ENCODE measurements around the gene EPC2. TPM values are rescaled to one million over a fixed set of nuclear protein-coding genes. Genes with fewer than 3 reads are reported as not detected.
"Not testable (repeated sequence)": the region's sequence is repeated elsewhere in the genome, so short reads cannot be mapped to it uniquely, and the experiment has no call there.

Gene EPC2
- total RNA-seq, 2 experiments from 2014 or later: 26.5 to 28.0 TPM

DNA sequence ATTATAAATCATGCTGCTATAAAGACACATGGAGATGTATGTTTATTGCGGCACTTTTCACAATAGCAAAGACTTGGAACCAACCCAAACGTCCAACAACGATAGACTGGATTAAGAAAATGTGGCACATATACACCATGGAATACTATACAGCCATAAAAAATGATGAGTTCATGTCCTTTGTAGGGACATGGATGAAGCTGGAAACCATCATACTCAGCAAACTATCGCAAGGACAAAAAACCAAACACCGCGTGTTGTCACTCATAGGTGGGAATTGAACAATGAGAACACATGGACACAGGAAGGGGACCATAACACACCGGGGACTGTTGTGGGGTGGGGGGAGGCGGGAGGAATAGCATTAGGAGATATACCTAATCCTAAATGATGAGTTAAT is 17.8 kb downstream of the EPC2 start:
- peaks cover 45% of the 10 kb centered on the region for H3K4me1 Mint-ChIP-seq
- CTCF ChIA-PET, H3K27me3 Mint-ChIP-seq, DNase-seq, H3K9me3 Mint-ChIP-seq, H3K4me3 Mint-ChIP-seq, H3K27ac Mint-ChIP-seq: not testable (repeated sequence)
- peaks cover 11% of the 10 kb centered on the region for H3K36me3 Mint-ChIP-seq (ENCODE audit: low read depth)
- POLR2A ChIA-PET: interaction anchor here (1.0 kb wide), 1 partner anchor 11 kb away, joined by 3 read pairs; no protein-coding TSS in a partner anchor

DNA sequence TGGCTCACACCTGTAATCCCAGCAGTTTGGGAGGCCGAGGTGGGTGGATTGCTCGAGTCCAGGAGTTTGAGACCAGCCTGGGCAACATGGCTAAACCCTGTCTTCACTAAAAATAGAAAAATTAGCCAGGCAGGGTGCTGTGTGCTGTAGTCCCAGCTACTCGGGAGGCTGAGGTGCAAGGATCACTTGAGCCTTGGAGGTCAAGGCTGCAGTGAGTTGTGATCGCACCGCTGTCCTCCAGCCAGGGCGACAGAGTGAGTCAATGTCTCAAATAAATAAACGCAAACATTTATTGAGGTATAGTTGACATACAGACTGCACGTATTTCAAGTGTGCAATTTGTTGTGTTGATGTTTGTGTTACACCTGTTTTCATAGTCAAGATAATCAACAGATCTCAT is 19.7 kb downstream of the EPC2 start:
- Mint-ChIP-seq H3K27me3 (no peaks in the 10 kb centered on the region), H3K9me3 (peaks cover 5% of the 10 kb centered on the region), H3K27ac (no peak overlapping the region), H3K36me3 (ENCODE audit: low read depth) (peaks cover 15% of the 10 kb centered on the region), H3K4me1 (peaks cover 41% of the 10 kb centered on the region), H3K4me3 (no peak overlapping the region)
- DNase-seq: no peak
- ChIA-PET POLR2A (interaction anchor here (0.5 kb wide), 1 partner anchor 11 kb away, joined by 3 read pairs; no protein-coding TSS in a partner anchor), CTCF (no interaction called here)

DNA sequence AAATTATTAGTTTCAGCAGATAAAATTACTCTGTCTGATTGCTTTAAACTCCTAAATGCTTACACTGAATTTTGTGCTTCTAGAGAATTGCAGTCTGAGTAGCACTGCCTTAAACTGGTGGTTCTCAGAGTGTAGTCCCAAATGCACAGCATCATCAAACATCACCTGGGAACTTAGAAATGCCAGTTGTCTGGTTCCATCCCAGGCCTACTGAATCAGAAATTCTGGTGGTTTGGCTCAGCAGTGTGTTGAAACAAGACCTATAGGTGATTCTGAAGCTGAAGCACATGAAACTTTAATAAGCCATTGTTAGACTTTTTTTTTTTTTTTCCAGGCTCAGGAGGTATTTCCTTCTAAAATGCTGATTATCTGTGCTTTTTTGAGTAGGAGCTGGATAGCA is 22.0 kb downstream of the EPC2 start:
- H3K4me1 Mint-ChIP-seq: peaks cover 24% of the 10 kb centered on the region
- H3K4me3 Mint-ChIP-seq: no peak overlapping the region
- peaks cover 13% of the 10 kb centered on the region for H3K36me3 Mint-ChIP-seq (ENCODE audit: low read depth)
- no peak overlapping the region for H3K27ac Mint-ChIP-seq
- no peak for DNase-seq
- H3K27me3 Mint-ChIP-seq: no peaks in the 10 kb centered on the region
- ChIA-PET CTCF (interaction anchor here (1.0 kb wide), 1 partner anchor 198 kb away, joined by 3 read pairs; no protein-coding TSS in a partner anchor), POLR2A (interaction anchor here (1.0 kb wide), 1 partner anchor 20 kb away, joined by 3 read pairs; no protein-coding TSS in a partner anchor)
- H3K9me3 Mint-ChIP-seq: peaks cover 3% of the 10 kb centered on the region

DNA sequence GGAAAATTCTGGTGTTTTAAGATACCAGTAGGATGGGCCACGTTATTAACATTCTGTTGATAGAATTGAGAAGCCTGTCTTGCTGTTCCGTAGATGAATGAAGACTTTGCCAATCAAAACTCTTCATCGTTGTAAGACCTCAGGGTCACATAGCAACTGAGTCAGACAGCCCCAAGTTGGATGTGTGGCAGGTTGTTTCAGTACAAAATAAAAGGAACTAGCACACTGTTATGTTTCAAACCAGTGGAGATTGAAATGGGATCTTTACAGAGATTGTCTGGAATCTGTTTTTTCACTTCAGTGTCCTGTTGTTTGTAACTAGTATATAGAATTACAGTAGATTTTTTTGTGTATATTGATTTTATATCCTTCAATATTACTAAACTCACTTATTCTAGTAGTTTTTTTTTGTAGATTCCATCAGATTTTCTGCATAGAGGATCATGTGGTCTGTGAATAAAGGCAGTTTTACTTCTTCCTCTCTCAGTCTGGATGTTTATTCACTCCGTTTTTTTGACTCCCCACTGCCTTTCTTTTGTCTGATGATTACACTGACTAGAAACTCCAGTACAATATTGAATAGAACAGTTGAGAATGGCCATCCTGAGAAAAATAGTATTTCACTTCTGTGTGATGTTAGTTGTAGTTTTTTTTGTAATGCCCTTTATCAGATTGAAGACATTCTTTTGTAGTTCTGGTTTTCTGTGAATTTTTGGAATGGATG is 22.7 kb downstream of the EPC2 start:
- Mint-ChIP-seq H3K27ac (no peak overlapping the region), H3K4me1 (peaks cover 20% of the 10 kb centered on the region), H3K4me3 (no peak overlapping the region), H3K36me3 (ENCODE audit: low read depth) (peaks cover 8% of the 10 kb centered on the region), H3K27me3 (no peaks in the 10 kb centered on the region), H3K9me3 (peaks cover 5% of the 10 kb centered on the region)
- DNase-seq: no peak
- ChIA-PET CTCF (interaction anchor here (1.0 to 1.3 kb wide), 2 partner anchors 22 to 199 kb away, joined by 3 read pairs; no protein-coding TSS in a partner anchor), POLR2A (no interaction called here)

DNA sequence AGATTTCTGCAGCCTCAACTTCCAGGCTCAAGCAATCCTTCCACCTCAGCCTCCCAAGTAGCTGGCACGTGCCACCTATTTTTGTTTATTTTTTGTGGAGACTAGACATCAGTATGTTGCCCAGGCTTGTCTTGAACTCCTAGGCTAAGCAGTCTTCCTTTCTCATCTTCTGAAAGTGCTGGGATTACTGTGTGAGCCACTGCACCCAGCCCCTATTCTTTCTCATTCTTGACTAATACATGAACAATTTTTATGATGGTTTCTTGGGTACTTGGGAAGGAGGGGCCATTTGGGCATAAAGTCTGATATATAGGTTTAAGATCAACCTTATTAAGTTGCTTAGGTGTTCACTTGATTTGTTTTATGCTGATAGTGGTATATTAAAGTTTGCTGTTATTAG is 26.2 kb downstream of the EPC2 start:
- Mint-ChIP-seq H3K9me3 (peaks cover 5% of the 10 kb centered on the region), H3K4me3 (no peak overlapping the region), H3K27me3 (no peaks in the 10 kb centered on the region), H3K27ac (no peak overlapping the region), H3K4me1 (peaks cover 26% of the 10 kb centered on the region), H3K36me3 (ENCODE audit: low read depth) (peaks cover 6% of the 10 kb centered on the region)
- no peak for DNase-seq
- CTCF ChIA-PET: no interaction called here
- POLR2A ChIA-PET: no interaction called here

DNA sequence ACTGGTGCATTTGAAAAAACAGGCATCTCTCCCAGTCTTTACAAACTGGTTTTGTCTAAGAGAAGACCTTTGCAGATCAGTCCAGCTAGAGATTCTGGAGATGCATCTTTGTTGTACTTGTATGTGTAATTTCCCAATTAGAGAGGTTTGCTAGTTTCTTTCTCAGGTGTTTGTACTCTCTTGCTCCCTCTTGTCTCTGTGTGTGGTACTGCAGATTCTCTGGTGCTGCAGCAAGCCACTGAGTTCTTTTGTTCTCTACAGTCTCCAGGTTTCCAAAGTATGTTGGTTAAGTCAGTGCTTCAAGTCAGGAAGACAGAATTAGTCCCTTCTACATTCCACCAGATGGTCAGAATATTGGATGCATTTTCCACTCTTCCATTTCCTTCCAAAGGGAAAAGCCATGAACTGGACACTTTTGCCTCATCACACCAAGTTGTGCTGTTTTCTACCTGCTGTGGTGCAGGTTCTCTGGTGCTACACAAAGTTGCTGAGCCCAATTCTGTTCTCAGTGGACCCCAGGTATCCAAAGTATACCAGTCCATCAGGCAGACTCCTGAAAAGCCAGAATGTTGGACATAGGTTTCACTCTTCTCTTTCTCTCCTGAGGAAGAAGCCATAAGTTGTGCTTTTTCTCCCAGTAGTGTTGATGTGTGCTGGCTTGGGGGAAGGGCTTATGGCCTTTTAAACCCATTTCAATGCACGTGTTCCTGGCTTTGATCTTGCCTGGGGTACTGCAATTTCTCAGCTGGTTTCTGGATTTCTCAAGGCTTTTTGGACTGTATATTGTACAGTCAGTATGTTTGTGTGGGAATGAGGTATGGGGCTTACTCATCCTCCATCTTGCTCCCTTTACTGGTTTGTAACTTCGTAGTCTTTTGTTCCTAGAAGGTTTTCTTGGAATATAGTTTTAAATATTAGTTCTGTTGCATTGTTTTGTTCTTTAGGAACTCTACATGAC is 29.8 kb downstream of the EPC2 start:
- peaks cover 5% of the 10 kb centered on the region for H3K9me3 Mint-ChIP-seq
- no peak overlapping the region for H3K27ac Mint-ChIP-seq
- ChIA-PET CTCF (interaction anchor here (0.7 to 1.8 kb wide), 3 partner anchors 14 to 253 kb away, joined by 3 to 4 read pairs (median 3); no protein-coding TSS in a partner anchor), POLR2A (no interaction called here)
- peaks cover 9% of the 10 kb centered on the region for H3K4me1 Mint-ChIP-seq
- no peaks in the 10 kb centered on the region for H3K27me3 Mint-ChIP-seq
- DNase-seq: peak; percentile 32
- peaks cover 4% of the 10 kb centered on the region for H3K36me3 Mint-ChIP-seq (ENCODE audit: low read depth)
- no peak overlapping the region for H3K4me3 Mint-ChIP-seq

DNA sequence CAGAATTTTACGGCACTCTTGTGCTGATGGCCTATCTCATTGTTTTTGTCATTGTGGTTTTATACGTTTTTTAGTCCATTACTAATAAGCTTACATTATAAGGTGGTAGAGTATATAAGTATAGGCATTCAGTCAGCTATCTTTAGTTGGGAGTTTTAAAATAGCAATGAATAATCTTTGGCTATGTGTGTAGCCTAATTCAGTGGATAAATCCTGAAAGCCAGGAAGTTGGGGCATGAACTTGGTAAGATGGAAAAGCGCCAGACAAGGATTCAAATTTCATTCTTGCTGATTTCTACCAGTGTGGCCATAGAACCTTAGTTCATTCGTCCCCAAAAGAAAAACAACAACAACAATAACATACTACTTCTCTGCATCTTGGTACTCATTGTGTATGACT is 31.2 kb downstream of the EPC2 start:
- DNase-seq: no peak
- Mint-ChIP-seq H3K9me3 (peaks cover 5% of the 10 kb centered on the region), H3K4me3 (no peak overlapping the region), H3K27ac (no peak overlapping the region), H3K4me1 (peaks cover 11% of the 10 kb centered on the region), H3K36me3 (ENCODE audit: low read depth) (peaks cover 4% of the 10 kb centered on the region), H3K27me3 (no peaks in the 10 kb centered on the region)
- POLR2A ChIA-PET: no interaction called here
- CTCF ChIA-PET: interaction anchor here (1.8 kb wide), 1 partner anchor 251 kb away, joined by 4 read pairs; no protein-coding TSS in a partner anchor

DNA sequence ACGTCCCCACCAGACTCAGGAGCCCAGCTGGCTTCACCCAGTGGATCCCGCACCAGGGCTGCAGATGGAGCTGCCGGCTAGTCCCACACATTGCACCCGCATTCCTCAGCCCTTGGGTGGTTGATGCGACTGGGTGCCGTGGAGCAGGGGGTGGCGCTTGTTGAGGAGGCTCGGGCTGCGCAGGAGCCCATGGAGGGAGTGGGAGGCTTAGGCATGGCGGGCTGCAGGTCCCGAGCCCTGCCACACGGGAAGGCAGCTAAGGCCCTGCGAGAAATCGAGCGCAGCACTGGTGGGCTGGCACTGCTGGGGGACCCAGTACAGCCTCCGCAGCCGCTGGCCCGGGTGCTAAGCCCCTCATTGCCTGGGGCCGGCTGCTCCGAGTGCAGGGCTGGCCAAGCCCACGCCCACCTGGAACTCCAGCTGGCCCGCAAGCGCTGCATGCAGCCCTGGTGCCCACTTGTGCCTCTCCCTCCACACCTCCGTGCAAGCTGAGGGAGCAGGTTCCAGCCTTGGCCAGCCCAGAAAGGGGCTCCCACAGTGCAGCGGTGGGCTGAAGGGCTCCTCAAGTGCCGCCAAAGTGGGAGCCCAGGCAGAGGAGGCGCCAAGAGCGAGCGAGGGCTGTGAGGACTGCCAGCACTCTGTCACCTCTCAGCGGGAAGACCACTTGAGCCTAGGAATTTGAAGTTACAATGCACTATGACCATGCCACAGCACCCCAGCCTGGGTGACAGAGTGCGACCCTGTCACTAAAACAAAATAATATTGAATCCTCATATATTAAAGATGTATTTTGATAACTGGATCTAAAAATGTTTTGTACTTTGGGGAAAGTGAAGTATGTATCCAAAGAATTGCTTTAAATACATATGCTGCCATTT is 34.0 kb downstream of the EPC2 start:
- CTCF ChIA-PET; POLR2A ChIA-PET; H3K9me3 Mint-ChIP-seq; DNase-seq; H3K27ac Mint-ChIP-seq; H3K27me3 Mint-ChIP-seq; H3K4me3 Mint-ChIP-seq; H3K4me1 Mint-ChIP-seq; H3K36me3 Mint-ChIP-seq (ENCODE audit: low read depth): not testable (repeated sequence)

DNA sequence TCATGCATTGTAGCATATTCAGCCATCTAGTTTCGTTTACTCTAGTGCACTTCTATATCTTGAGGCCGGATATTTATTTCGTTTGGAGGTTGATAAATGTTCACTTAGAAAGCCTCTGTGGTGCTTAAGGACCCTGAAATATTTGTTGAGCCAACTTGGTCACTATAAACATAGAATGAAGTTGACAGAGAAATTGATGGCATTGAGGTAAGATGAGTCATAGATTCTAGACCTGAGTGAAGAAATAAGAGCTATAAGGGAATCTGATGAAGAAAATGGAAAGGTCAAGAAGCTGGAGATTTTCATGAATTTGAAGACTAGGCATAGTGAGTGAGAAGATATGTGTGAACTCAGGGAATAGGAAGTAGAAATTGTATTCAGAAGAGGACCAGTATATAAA is 35.9 kb downstream of the EPC2 start:
- H3K4me1 Mint-ChIP-seq: peaks cover 4% of the 10 kb centered on the region
- H3K27me3 Mint-ChIP-seq: no peaks in the 10 kb centered on the region
- DNase-seq: no peak
- peaks cover 6% of the 10 kb centered on the region for H3K9me3 Mint-ChIP-seq
- no peak overlapping the region for H3K4me3 Mint-ChIP-seq
- CTCF ChIA-PET: no interaction called here
- peaks cover 13% of the 10 kb centered on the region for H3K36me3 Mint-ChIP-seq (ENCODE audit: low read depth)
- POLR2A ChIA-PET: interaction anchor here (0.7 kb wide), 1 partner anchor 797 kb away, joined by 4 read pairs; no protein-coding TSS in a partner anchor
- no peak overlapping the region for H3K27ac Mint-ChIP-seq

DNA sequence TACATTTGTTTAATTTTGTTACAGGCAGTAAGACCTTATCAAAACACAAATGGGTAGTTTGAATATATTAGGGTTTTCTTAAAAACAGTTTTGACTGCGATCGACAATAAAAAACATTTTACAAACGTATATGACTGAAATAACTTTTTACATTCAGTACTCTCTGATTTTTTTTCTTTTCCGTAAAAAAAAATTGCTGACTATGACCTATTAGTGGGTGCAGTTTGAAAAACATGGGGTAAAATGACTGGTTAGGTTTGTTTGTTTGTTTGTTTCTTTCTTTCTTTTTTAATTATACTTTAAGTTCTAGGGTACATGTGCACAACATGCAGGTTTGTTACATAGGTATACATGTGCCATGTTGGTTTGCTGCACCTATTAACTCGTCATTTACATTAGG is 36.9 kb downstream of the EPC2 start:
- CTCF ChIA-PET: no interaction called here

DNA sequence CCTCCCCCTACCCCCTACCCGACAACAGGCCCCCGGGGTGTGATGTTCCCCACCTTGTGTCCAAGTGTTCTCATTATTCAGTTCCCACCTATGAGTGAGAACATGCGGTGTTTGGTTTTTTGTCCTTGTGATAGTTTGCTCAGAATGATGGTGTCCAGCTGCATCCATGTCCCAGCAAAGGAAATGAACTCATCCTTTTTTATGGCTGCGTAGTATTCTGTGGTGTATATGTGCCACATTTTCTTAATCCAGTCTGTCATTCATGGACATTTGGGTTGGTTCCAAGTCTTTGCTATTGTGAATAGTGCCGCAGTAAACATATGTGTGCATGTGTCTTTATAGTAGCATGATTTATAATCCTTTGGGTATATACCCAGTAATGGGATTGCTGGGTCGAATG is 37.3 kb downstream of the EPC2 start:
- H3K4me3 Mint-ChIP-seq, H3K27me3 Mint-ChIP-seq, H3K27ac Mint-ChIP-seq, CTCF ChIA-PET, H3K4me1 Mint-ChIP-seq, DNase-seq, POLR2A ChIA-PET, H3K9me3 Mint-ChIP-seq: not testable (repeated sequence)
- H3K36me3 Mint-ChIP-seq (ENCODE audit: low read depth): peaks cover 19% of the 10 kb centered on the region

More for the DNA sequence above, 36.9 kb downstream of the EPC2 start:
- Mint-ChIP-seq H3K4me1 (peaks cover 8% of the 10 kb centered on the region), H3K27me3 (no peaks in the 10 kb centered on the region), H3K9me3 (peaks cover 6% of the 10 kb centered on the region), H3K36me3 (ENCODE audit: low read depth) (peaks cover 19% of the 10 kb centered on the region), H3K4me3 (no peak overlapping the region), H3K27ac (no peak overlapping the region)
- POLR2A ChIA-PET: no interaction called here
- no peak for DNase-seq

DNA sequence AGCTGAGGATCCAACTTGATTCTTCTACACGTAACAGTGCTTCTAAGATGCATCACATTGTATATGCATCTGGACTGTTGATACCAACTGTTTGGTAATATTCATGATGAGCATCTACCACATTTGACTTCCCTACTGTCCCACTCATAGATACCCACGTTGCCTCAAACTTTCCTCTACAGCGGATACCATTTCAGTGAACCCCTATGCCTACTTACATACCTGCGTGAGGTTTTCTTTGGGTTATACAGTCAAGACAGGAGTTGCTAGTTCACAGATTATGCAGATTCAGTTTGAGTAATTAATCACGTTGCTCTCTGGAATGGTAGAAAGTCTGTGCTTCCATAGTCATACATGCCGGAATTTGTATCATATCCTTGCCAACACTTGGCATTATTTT is 40.0 kb downstream of the EPC2 start:
- Mint-ChIP-seq H3K36me3 (ENCODE audit: low read depth) (peaks cover 17% of the 10 kb centered on the region), H3K27ac (no peak overlapping the region), H3K4me1 (peaks cover 8% of the 10 kb centered on the region), H3K4me3 (no peak overlapping the region), H3K9me3 (peaks cover 10% of the 10 kb centered on the region), H3K27me3 (no peaks in the 10 kb centered on the region)
- no peak for DNase-seq
- CTCF ChIA-PET: no interaction called here
- POLR2A ChIA-PET: no interaction called here
